Aorta (tissue), 5 donors: Measurements from ENCODE around the gene CYP2W1. TPM values are rescaled to one million over a fixed set of nuclear protein-coding genes. Genes with fewer than 3 reads are reported as not detected.

Experiments used
- ATAC-seq: fragments of 200-7000 bp; cut with Tn5 transposase; one replicate; pipeline ENCODE4 v1.9.1; 2022; ENCODE audit warnings: moderate library complexity; ENCODE audit not compliant: low FRiP score
- DNase-seq, 2 donors: peaks; one replicate each; pipeline ENCODE4 v3.0.0-alpha.2; 2020
- H3K27ac ChIP-seq, 2 donors: one replicate each; pipeline ENCODE4 v1.5.1; 2013; ENCODE audit warnings: low read length in 2 of 2, mild to moderate bottlenecking in 2 of 2, moderate library complexity in 2 of 2, control low read depth in 1 of 2, inconsistent platforms in 1 of 2, low read depth in 1 of 2
- H3K27me3 ChIP-seq, 2 donors: one replicate each; pipeline ENCODE4 v1.6.1; 2013; ENCODE audit warnings: control low read depth in 1 of 2, low read length in 1 of 2, mild to moderate bottlenecking in 1 of 2, moderate library complexity in 1 of 2; ENCODE audit not compliant: insufficient read depth in 2 of 2, control insufficient read depth in 1 of 2
- H3K36me3 ChIP-seq, 2 donors: one replicate each; pipeline ENCODE4 v1.6.1; 2013; ENCODE audit warnings: control low read depth in 1 of 2, low read length in 1 of 2, mild to moderate bottlenecking in 1 of 2; ENCODE audit not compliant: insufficient read depth in 2 of 2, control insufficient read depth in 1 of 2
- H3K4me1 ChIP-seq, 2 donors: one replicate each; pipeline ENCODE4 v1.6.1; 2013; ENCODE audit warnings: low read length in 2 of 2, control low read depth in 1 of 2, mild to moderate bottlenecking in 1 of 2, moderate library complexity in 1 of 2; ENCODE audit not compliant: insufficient read depth in 2 of 2, control insufficient read depth in 1 of 2
- H3K4me3 ChIP-seq, 2 donors: one replicate each; pipeline ENCODE4 v1.5.1; 2013; ENCODE audit warnings: low read length in 2 of 2, control low read depth in 1 of 2, mild to moderate bottlenecking in 1 of 2
- H3K9me3 ChIP-seq: one replicate; pipeline ENCODE4 v1.6.1; 2013; ENCODE audit warnings: mild to moderate bottlenecking, low read length; ENCODE audit not compliant: control insufficient read depth
- WGBS, 2 donors: extraction: QIAGEN DNeasy Blood & Tissue Kit; methylation state at CpG; one replicate each; pipeline ENCODE4 v1.1.7; 2013; 5-methylcytosine and 5-hydroxymethylcytosine counted together
- intact Hi-C, 2 donors: fragments of 100-400 bp; cut with DNase I; formaldehyde crosslinking; loops; one replicate each; pipeline versions ENCODE4 v1.14.2 to v1.15.0; 2022
- polyA plus RNA-seq, 2 donors: library from polyadenylated mRNA; stranded (reverse); fragments of 200-250 nt; gene quantifications; one replicate each; pipeline ENCODE4 v1.2.3, GENCODE V29; 2013
- total RNA-seq, 2 donors: library from RNA; stranded (reverse); fragmentation: NEBNext Ultra II Directional; extraction: Animal tissue kit (Norgen Biotek cat#: 25700); gene quantifications; one replicate each; pipeline ENCODE4 v1.2.1, GENCODE V29; 2021
- donor health status: healthy with polysubstance abuse.
- donor health status: Bipolar disorder and iron deficiency.
- donor health status: DM: no; HTN: no; CAD: no.
- donor health status: DM: no; HTN: no; CAD: no.
- donor health status: DM: yes; HTN: yes; CAD: no.

Gene CYP2W1
- total and polyA plus RNA-seq, 4 donors = not detected

GRCh38 chr7:990933-991728 is 8.2 kb downstream of the CYP2W1 start:
- Histone ChIP-seq H3K4me1 (no peaks in the 10 kb centered on the region), H3K9me3 (no peaks in the 10 kb centered on the region), H3K36me3 (no peaks in the 10 kb centered on the region), H3K27me3 (no peaks in the 10 kb centered on the region), H3K4me3 (no peak overlapping the region), H3K27ac (no peak overlapping the region)
- ATAC-seq (no peak), DNase-seq (no peak)
- 21 to 33% methylated on average over 31 to 35 of the region's 35 CpGs for WGBS, 2 donors
- intact Hi-C loops = loop anchor here in 1 of 2 donors (5.0 kb wide), 1 partner anchor 151 kb away; no protein-coding TSS in a partner anchor

GRCh38 chr7:991729-992656 is 9.0 kb downstream of the CYP2W1 start:
- Histone ChIP-seq H3K4me1 (no peaks in the 10 kb centered on the region), H3K4me3 (no peak overlapping the region), H3K27me3 (no peaks in the 10 kb centered on the region), H3K27ac (no peak overlapping the region), H3K36me3 (no peaks in the 10 kb centered on the region), H3K9me3 (no peaks in the 10 kb centered on the region)
- ATAC-seq (no peak), DNase-seq (no peak)
- intact Hi-C loops = loop anchor here in 1 of 2 donors (5.0 kb wide), 1 partner anchor 150 kb away; no protein-coding TSS in a partner anchor
- 48 to 56% methylated on average over 34 of the region's 34 CpGs for WGBS, 2 donors

GRCh38 chr7:992709-993607 is 10.0 kb downstream of the CYP2W1 start:
- 19% methylated on average over 34 of the region's 34 CpGs for WGBS, 2 donors
- Histone ChIP-seq H3K4me1 (no peaks in the 10 kb centered on the region), H3K27ac (no peak overlapping the region), H3K27me3 (no peaks in the 10 kb centered on the region), H3K4me3 (no peak overlapping the region), H3K9me3 (no peaks in the 10 kb centered on the region), H3K36me3 (no peaks in the 10 kb centered on the region)
- intact Hi-C loops = loop anchor here (1.0 to 5.0 kb wide), 2 partner anchors 72 to 149 kb away; no protein-coding TSS in a partner anchor
- peak; percentile 96 for ATAC-seq
- DNase-seq = peak; percentile 99 to 100

- no peak overlapping the region for H3K4me3 ChIP-seq
- ATAC-seq = no peak
- intact Hi-C loops = loop anchor here (5.0 kb wide), 1 partner anchor 148 kb away; no protein-coding TSS in a partner anchor
- DNase-seq = no peak
- no peaks in the 10 kb centered on the region for H3K36me3 ChIP-seq
- no peaks in the 10 kb centered on the region for H3K27me3 ChIP-seq
- WGBS, 2 donors = 78 to 79% methylated on average over 28 of the region's 28 CpGs
- no peaks in the 10 kb centered on the region for H3K4me1 ChIP-seq
- no peak overlapping the region for H3K27ac ChIP-seq
- no peaks in the 10 kb centered on the region for H3K9me3 ChIP-seq
Measured at GRCh38 chr7:994592-995308, 11.8 kb downstream of the CYP2W1 start.

- 84 to 87% methylated on average over 14 of the region's 14 CpGs for WGBS, 2 donors
- Histone ChIP-seq H3K9me3 (no peaks in the 10 kb centered on the region), H3K36me3 (no peaks in the 10 kb centered on the region), H3K27ac (no peak overlapping the region), H3K27me3 (no peaks in the 10 kb centered on the region), H3K4me1 (no peaks in the 10 kb centered on the region), H3K4me3 (no peak overlapping the region)
- no peak for ATAC-seq
- intact Hi-C loops = loop anchor here in 1 of 2 donors (5.0 kb wide), 1 partner anchor 147 kb away; no protein-coding TSS in a partner anchor
- DNase-seq = no peak
Measured at GRCh38 chr7:995571-995970, 12.6 kb downstream of the CYP2W1 start.

GRCh38 chr7:996079-996872 is 13.3 kb downstream of the CYP2W1 start:
- H3K36me3 ChIP-seq = no peaks in the 10 kb centered on the region

More at GRCh38 chr7:996079-996872, 13.3 kb downstream of the CYP2W1 start:
- no peaks in the 10 kb centered on the region for H3K27me3 ChIP-seq
- no peak overlapping the region for H3K4me3 ChIP-seq
- 85 to 87% methylated on average over 38 of the region's 38 CpGs for WGBS, 2 donors
- no peak overlapping the region for H3K27ac ChIP-seq
- no peaks in the 10 kb centered on the region for H3K4me1 ChIP-seq
- DNase-seq (no peak), ATAC-seq (no peak)
- no peaks in the 10 kb centered on the region for H3K9me3 ChIP-seq
- intact Hi-C loops = loop anchor here in 1 of 2 donors (5.0 kb wide), 1 partner anchor 146 kb away; no protein-coding TSS in a partner anchor
